Transverse colon (tissue), 4 donors: ENCODE measurements around the gene EFCAB11. TPM values are rescaled to one million over a fixed set of nuclear protein-coding genes. Genes with fewer than 3 reads are reported as not detected.

Experiments used
- DNase-seq: peaks from one replicate; pipeline ENCODE4 v3.0.0-alpha.2; 2019
- H3K27ac ChIP-seq, 4 donors: fragments of 200-600 bp; sonication (generic); 2 replicates each; pipeline ENCODE4 v1.5.1; 2016 to 2018; ENCODE audit warnings: inconsistent platforms in 4 of 4
- H3K27me3 ChIP-seq: fragments of 200-600 bp; sonication (generic); 2 replicates; pipeline ENCODE4 v1.5.1; 2017; ENCODE audit warnings: inconsistent platforms
- H3K36me3 ChIP-seq, 4 donors: fragments of 200-600 bp; sonication (generic); 2 replicates each; pipeline ENCODE4 v1.5.1; 2017 to 2019; ENCODE audit warnings: inconsistent platforms in 4 of 4
- H3K4me1 ChIP-seq, 4 donors: fragments of 200-600 bp; sonication (generic); 2 replicates each; pipeline ENCODE4 v1.5.1; 2017 to 2020; ENCODE audit warnings: inconsistent platforms in 4 of 4
- H3K4me3 ChIP-seq, 4 donors: fragments of 200-600 bp; sonication (generic); 1 replicate in 1 of 4; 2 replicates in 3 of 4; pipeline versions ENCODE4 v1.5.1 to v1.6.1; 2017 to 2019; ENCODE audit warnings: inconsistent platforms in 4 of 4
- H3K9me3 ChIP-seq, 2 donors: fragments of 200-600 bp; sonication (generic); 2 replicates each; pipeline ENCODE4 v1.5.1; 2017 to 2019; ENCODE audit warnings: inconsistent platforms in 2 of 2
- CTCF ChIP-seq, 5 experiments: fragments of 200-600 bp in 3 of 5; fragments of 450-650 bp in 2 of 5; sonication (generic) in 3 of 5; IDR thresholded peaks; 1 replicate in 2 of 5; 2 replicates in 3 of 5; pipeline ENCODE4 v1.5.1; 2016 to 2017; ENCODE audit warnings: antibody characterized with exemption in 5 of 5, inconsistent platforms in 3 of 5, mild to moderate bottlenecking in 2 of 5, moderate library complexity in 1 of 5
- EP300 ChIP-seq: sonication (generic); formaldehyde crosslinking; IDR thresholded peaks from one replicate; pipeline ENCODE4 v1.6.1; 2017; ENCODE audit warnings: antibody characterized with exemption, low read depth
- POLR2A ChIP-seq: fragments of 450-650 bp; IDR thresholded peaks from one replicate; pipeline ENCODE4 v1.6.1; 2016; ENCODE audit warnings: antibody characterized with exemption, mild to moderate bottlenecking, moderate library complexity
- POLR2AphosphoS5 ChIP-seq, 3 donors: sonication (generic); formaldehyde crosslinking; IDR thresholded peaks; one replicate each; pipeline ENCODE4 v1.6.1; 2016; ENCODE audit warnings: antibody characterized with exemption in 3 of 3
- WGBS, 2 donors: methylation state at CpG; one replicate each; pipeline ENCODE4 v1.1.5; 2018; ENCODE audit warnings: low coverage in 1 of 2; 5-methylcytosine and 5-hydroxymethylcytosine counted together
- in situ Hi-C, 4 donors: fragments of 200-750 bp; cut with MboI; loops; one replicate each; pipeline versions ENCODE4 v1.15.0 to v1.15.1; 2017; ENCODE audit warnings: low sequenced_read_pairs in 3 of 4, low pct_ligation_motif_present in 1 of 4, low pct_unique_long_range_greater_than_20kb in 1 of 4
- intact Hi-C: fragments of 100-400 bp; cut with DNase I; formaldehyde crosslinking; loops from one replicate; pipeline ENCODE4 v1.15.1; 2023; ENCODE audit warnings: low total_unique reads
- total RNA-seq, 4 donors: library from RNA; depleted of rRNA; stranded (reverse); fragments of >200 nt; gene quantifications; one replicate each; pipeline ENCODE4 v1.1.0, GENCODE V29; 2016

The EFCAB11 gene
- total RNA-seq, 4 donors from 2014 or later = 6.0 to 6.7 TPM; not detected in 2

GRCh38 chr14:89823743-89824142 is 130.8 kb downstream of the EFCAB11 start:
- DNase-seq = no peak
- no peak overlapping the region for H3K4me3 ChIP-seq
- H3K9me3 ChIP-seq = peaks cover 12 to 13% of the 10 kb centered on the region in 2 donors
- H3K27ac ChIP-seq = no peak overlapping the region
- no peak for TF ChIP-seq POLR2AphosphoS5 (IDR thresholded peaks at IDR 0.05)
- no peak for TF ChIP-seq EP300
- TF ChIP-seq POLR2A = no peak
- no peak for TF ChIP-seq CTCF (IDR thresholded peaks at IDR 0.05)
- in situ Hi-C loops (no loop called here), intact Hi-C loops (no loop called here)
- H3K4me1 ChIP-seq = peaks cover 0 to 3% (median 0%) of the 10 kb centered on the region in 4 donors
- WGBS, 2 donors = 91 to 96% methylated on average over 2 of the region's 2 CpGs
- no peaks in the 10 kb centered on the region for H3K27me3 ChIP-seq
- no peaks in the 10 kb centered on the region for H3K36me3 ChIP-seq

GRCh38 chr14:89814126-89814525 is 140.4 kb downstream of the EFCAB11 start:
- Histone ChIP-seq H3K36me3 (no peaks in the 10 kb centered on the region), H3K4me1 (no peaks in the 10 kb centered on the region), H3K4me3 (no peak overlapping the region), H3K9me3 (no peaks in the 10 kb centered on the region), H3K27ac (peak overlapping the region in 2 of 4 donors; percentile 51), H3K27me3 (no peaks in the 10 kb centered on the region)
- no peak for TF ChIP-seq POLR2A
- TF ChIP-seq EP300 = no peak
- TF ChIP-seq CTCF (IDR thresholded peaks at IDR 0.05) = no peak
- TF ChIP-seq POLR2AphosphoS5 (IDR thresholded peaks at IDR 0.05) = no peak
- 82 to 88% methylated on average over 7 to 11 of the region's 11 CpGs for WGBS, 2 donors
- intact Hi-C loops (no loop called here), in situ Hi-C loops (no loop called here)
- no peak for DNase-seq

- WGBS, 2 donors = 61 to 70% methylated on average over 11 to 12 of the region's 12 CpGs
- Histone ChIP-seq H3K4me3 (no peak overlapping the region), H3K4me1 (no peaks in the 10 kb centered on the region), H3K9me3 (no peaks in the 10 kb centered on the region), H3K36me3 (no peaks in the 10 kb centered on the region), H3K27me3 (no peaks in the 10 kb centered on the region), H3K27ac (peak overlapping the region in 2 of 4 donors; percentile 51)
- TF ChIP-seq POLR2A = no peak
- no peak for TF ChIP-seq EP300
- no peak for TF ChIP-seq CTCF (IDR thresholded peaks at IDR 0.05)
- no peak for TF ChIP-seq POLR2AphosphoS5 (IDR thresholded peaks at IDR 0.05)
- DNase-seq = no peak
- in situ Hi-C loops = no loop called here
- intact Hi-C loops = no loop called here
Observed at GRCh38 chr14:89813617-89814031, 140.9 kb downstream of the EFCAB11 start.

GRCh38 chr14:89811954-89812575 is 142.5 kb downstream of the EFCAB11 start:
- no peaks in the 10 kb centered on the region for H3K36me3 ChIP-seq
- in situ Hi-C loops = no loop called here
- no peak for DNase-seq
- intact Hi-C loops = no loop called here
- no peaks in the 10 kb centered on the region for H3K27me3 ChIP-seq
- no peak overlapping the region for H3K27ac ChIP-seq
- H3K4me3 ChIP-seq = no peak overlapping the region
- WGBS, 2 donors = 80 to 83% methylated on average over 5 of the region's 5 CpGs
- peaks cover 0 to 3% (median 0%) of the 10 kb centered on the region in 4 donors for H3K4me1 ChIP-seq
- TF ChIP-seq POLR2A (no peak), CTCF (IDR thresholded peaks at IDR 0.05) (no peak), POLR2AphosphoS5 (IDR thresholded peaks at IDR 0.05) (no peak), EP300 (no peak)
- no peaks in the 10 kb centered on the region for H3K9me3 ChIP-seq
